ENCODE data around the gene FAM162A.
A peak's percentile ranks its signal among the peaks of the same experiment; 100 is the strongest.
"Not testable (repeated sequence)": the region's sequence is repeated elsewhere in the genome, so short reads cannot be mapped to it uniquely, and the experiment has no call there.

The FAM162A gene

GRCh38 chr3:122435950-122436349 lies 52.0 kb downstream of the FAM162A start:
- DNase-seq (ENCODE audit: insufficient read length, low spot score) (no peak), FAIRE-seq (no peak)
- TF ChIP-seq POLR2A (IDR thresholded peaks at IDR 0.05; ENCODE audit: low read depth, low read length), result no peak

GRCh38 chr3:122443090-122443489 lies 59.1 kb downstream of the FAM162A start:
- TF ChIP-seq POU2F2 (IDR thresholded peaks at IDR 0.05; ENCODE audit: low read depth, low read length) (no peak), SPI1 (IDR thresholded peaks at IDR 0.05; ENCODE audit: low read depth, low read length) (no peak), PAX5 (IDR thresholded peaks at IDR 0.05; ENCODE audit: insufficient read depth, low read length, severe bottlenecking) (no peak), POLR2A (IDR thresholded peaks at IDR 0.05; ENCODE audit: low read depth, low read length) (no peak), POLR2AphosphoS5 (IDR thresholded peaks at IDR 0.05; ENCODE audit: low read depth, low read length) (no peak), TAF1 (IDR thresholded peaks at IDR 0.05; ENCODE audit: low read depth, low read length) (no peak)
- DNase-seq (ENCODE audit: insufficient read length, low spot score), result no peak
- no peak for FAIRE-seq

- DNase-seq (ENCODE audit: insufficient read length, low spot score), result not testable (repeated sequence)
- peak; percentile 41 for FAIRE-seq
These were observed 59.9 kb downstream of the FAM162A start for GRCh38 chr3:122443762-122444490.

- DNase-seq (ENCODE audit: insufficient read length, low spot score); FAIRE-seq: not testable (repeated sequence)
These were observed 60.5 kb downstream of the FAM162A start for GRCh38 chr3:122444491-122444887.

- FAIRE-seq; DNase-seq (ENCODE audit: insufficient read length, low spot score): not testable (repeated sequence)
These were observed 64.2 kb downstream of the FAM162A start for GRCh38 chr3:122448218-122448617.

GRCh38 chr3:122451371-122451770 lies 67.4 kb downstream of the FAM162A start:
- FAIRE-seq, result no peak

GRCh38 chr3:122456074-122456473 lies 72.1 kb downstream of the FAM162A start:
- TF ChIP-seq POLR2A (IDR thresholded peaks at IDR 0.05; ENCODE audit: low read depth, low read length), result no peak
- FAIRE-seq (no peak), DNase-seq (ENCODE audit: insufficient read length, low spot score) (no peak)

More at GRCh38 chr3:122451371-122451770, 67.4 kb downstream of the FAM162A start:
- TF ChIP-seq POU2F2 (IDR thresholded peaks at IDR 0.05; ENCODE audit: low read depth, low read length) (no peak), POLR2AphosphoS5 (IDR thresholded peaks at IDR 0.05; ENCODE audit: low read depth, low read length) (no peak), SPI1 (IDR thresholded peaks at IDR 0.05; ENCODE audit: low read depth, low read length) (no peak), POLR2A (IDR thresholded peaks at IDR 0.05; ENCODE audit: low read depth, low read length) (no peak), TAF1 (IDR thresholded peaks at IDR 0.05; ENCODE audit: low read depth, low read length) (no peak), PAX5 (IDR thresholded peaks at IDR 0.05; ENCODE audit: insufficient read depth, low read length, severe bottlenecking) (no peak)
- DNase-seq (ENCODE audit: insufficient read length, low spot score), result no peak

- FAIRE-seq (no peak), DNase-seq (ENCODE audit: insufficient read length, low spot score) (no peak)
- TF ChIP-seq SPI1 (IDR thresholded peaks at IDR 0.05; ENCODE audit: low read depth, low read length), result no peak
- no peak for TF ChIP-seq POU2F2 (IDR thresholded peaks at IDR 0.05; ENCODE audit: low read depth, low read length)
- no peak for TF ChIP-seq PAX5 (IDR thresholded peaks at IDR 0.05; ENCODE audit: insufficient read depth, low read length, severe bottlenecking)
- no peak for TF ChIP-seq POLR2AphosphoS5 (IDR thresholded peaks at IDR 0.05; ENCODE audit: low read depth, low read length)
- TF ChIP-seq TAF1 (IDR thresholded peaks at IDR 0.05; ENCODE audit: low read depth, low read length), result no peak
- TF ChIP-seq POLR2A (IDR thresholded peaks at IDR 0.05; ENCODE audit: low read depth, low read length), result no peak
These were observed 73.7 kb downstream of the FAM162A start for GRCh38 chr3:122457706-122458105.

- DNase-seq (ENCODE audit: insufficient read length, low spot score), result no peak
- TF ChIP-seq POLR2A (IDR thresholded peaks at IDR 0.05; ENCODE audit: low read depth, low read length) (no peak), TAF1 (IDR thresholded peaks at IDR 0.05; ENCODE audit: low read depth, low read length) (no peak), POLR2AphosphoS5 (IDR thresholded peaks at IDR 0.05; ENCODE audit: low read depth, low read length) (no peak), POU2F2 (IDR thresholded peaks at IDR 0.05; ENCODE audit: low read depth, low read length) (no peak), PAX5 (IDR thresholded peaks at IDR 0.05; ENCODE audit: insufficient read depth, low read length, severe bottlenecking) (no peak), SPI1 (IDR thresholded peaks at IDR 0.05; ENCODE audit: low read depth, low read length) (no peak)
- FAIRE-seq, result no peak
These were observed 75.0 kb downstream of the FAM162A start for GRCh38 chr3:122458992-122459391.

- FAIRE-seq (peak; percentile 40), DNase-seq (ENCODE audit: insufficient read length, low spot score) (no peak)
- TF ChIP-seq PAX5 (IDR thresholded peaks at IDR 0.05; ENCODE audit: insufficient read depth, low read length, severe bottlenecking) (no peak), SPI1 (IDR thresholded peaks at IDR 0.05; ENCODE audit: low read depth, low read length) (no peak), POU2F2 (IDR thresholded peaks at IDR 0.05; ENCODE audit: low read depth, low read length) (no peak), TAF1 (IDR thresholded peaks at IDR 0.05; ENCODE audit: low read depth, low read length) (no peak), POLR2A (IDR thresholded peaks at IDR 0.05; ENCODE audit: low read depth, low read length) (no peak), POLR2AphosphoS5 (IDR thresholded peaks at IDR 0.05; ENCODE audit: low read depth, low read length) (no peak)
These were observed 77.8 kb downstream of the FAM162A start for GRCh38 chr3:122461806-122462205.

Measured in GM12891 (cell line).